ENCODE data around the gene ANKS1B. TPM values are rescaled to one million over a fixed set of nuclear protein-coding genes. Genes with fewer than 3 reads are reported as not detected.
"Not testable (repeated sequence)": the region's sequence is repeated elsewhere in the genome, so short reads cannot be mapped to it uniquely, and the experiment has no call there.

The ANKS1B gene
- polyA plus RNA-seq, 4 donors: 3.6 to 4.8 (median 4.0) TPM

DNA sequence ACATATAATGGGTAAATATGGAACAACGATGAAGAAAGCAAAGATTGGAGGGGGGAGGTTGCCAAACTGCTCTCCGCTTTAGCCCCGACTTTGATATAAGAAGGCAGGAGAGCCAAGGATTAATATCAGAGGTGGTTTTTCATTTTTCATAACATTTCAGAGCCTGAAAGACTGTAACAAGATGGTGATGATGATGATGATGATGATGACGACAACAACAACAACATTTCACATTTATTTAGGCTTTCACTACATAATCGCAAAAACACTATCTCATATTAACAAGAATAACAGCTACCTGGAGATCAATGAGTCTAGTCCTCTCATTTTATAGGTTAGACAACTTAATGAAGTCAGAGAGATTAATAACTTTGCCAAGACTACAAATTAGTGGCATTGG lies 86.1 kb downstream of the ANKS1B start:
- DNase-seq (ENCODE audit: low read depth in 4 of 4, low spot score in 2 of 4): no peak

DNA sequence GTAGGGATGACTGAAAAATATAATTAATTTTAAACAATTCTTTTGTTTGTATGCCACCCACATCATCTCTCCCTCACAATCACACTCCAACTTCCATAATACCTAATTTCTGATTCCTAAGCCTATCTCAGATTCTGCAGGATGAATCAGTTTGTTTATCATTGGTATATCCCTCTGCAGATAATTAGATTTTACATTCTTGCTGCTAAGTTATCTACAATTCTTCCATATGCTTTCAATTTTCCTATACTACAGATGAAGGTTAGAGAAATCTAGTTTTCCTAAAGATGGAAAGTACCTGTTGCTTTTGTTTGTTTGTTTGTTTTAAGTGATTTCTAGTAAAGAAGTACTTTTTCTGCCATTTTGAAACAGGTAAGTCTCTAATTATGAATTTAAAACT lies 105.3 kb downstream of the ANKS1B start:
- no peak for DNase-seq (ENCODE audit: low read depth in 4 of 4, low spot score in 2 of 4)

DNA sequence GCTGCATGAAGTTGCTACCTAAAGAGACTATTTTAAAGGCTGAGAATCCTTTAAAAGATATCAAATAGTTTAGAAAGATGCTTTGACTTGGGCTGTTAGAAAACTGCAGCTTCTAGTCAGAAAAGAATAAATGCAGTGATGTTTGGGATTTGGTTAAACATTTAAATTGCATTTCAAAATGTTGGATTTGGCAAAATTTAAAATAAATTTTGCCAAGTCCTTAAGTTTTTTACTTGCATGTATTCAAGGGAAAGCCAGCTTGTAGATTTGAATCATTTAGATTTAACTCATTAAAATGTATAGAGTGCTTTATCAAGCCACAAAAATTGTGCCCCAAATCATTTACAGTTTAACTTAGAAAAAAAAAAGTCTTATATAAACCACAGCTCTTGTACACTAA lies 109.7 kb downstream of the ANKS1B start:
- DNase-seq (ENCODE audit: low read depth in 4 of 4, low spot score in 2 of 4): no peak

DNA sequence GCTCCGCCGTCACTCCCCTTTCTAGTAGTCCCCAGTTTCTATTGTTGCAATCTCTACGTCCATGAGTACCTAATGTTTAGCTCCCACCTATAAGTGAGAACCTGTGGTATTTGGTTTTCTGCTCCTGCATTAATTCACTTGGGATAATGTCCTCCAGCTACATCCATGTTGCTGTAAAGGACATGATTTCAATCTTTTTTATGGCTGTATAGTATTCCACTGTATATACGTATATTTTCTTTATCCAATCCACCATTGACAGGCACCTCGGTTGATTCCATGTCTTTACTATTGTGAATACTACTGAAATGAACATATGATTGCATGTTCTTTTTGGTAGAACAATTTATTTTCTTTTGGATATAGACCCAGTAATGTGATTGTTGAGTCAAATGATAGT lies 114.7 kb downstream of the ANKS1B start:
- no peak for DNase-seq (ENCODE audit: low read depth in 4 of 4, low spot score in 2 of 4)

DNA sequence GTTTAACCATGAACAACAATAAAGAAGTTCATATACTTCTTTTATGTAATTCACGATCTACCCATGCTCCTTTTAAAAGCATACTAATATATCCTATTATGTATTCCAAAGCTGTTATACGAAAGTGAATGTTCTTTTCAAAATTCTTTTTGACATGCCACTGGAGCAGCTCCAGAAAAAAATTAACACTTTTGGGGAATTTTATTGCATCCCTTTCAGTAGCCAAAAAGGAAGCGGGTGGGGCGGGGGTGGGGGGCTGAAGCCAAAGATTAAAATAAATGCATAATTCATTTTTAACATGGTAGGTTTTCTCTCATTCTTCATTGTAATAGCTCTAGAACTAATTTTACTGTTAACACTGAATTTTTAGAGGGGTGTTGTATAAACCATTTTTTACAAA lies 123.0 kb downstream of the ANKS1B start:
- no peak for DNase-seq (ENCODE audit: low read depth in 4 of 4, low spot score in 2 of 4)

DNA sequence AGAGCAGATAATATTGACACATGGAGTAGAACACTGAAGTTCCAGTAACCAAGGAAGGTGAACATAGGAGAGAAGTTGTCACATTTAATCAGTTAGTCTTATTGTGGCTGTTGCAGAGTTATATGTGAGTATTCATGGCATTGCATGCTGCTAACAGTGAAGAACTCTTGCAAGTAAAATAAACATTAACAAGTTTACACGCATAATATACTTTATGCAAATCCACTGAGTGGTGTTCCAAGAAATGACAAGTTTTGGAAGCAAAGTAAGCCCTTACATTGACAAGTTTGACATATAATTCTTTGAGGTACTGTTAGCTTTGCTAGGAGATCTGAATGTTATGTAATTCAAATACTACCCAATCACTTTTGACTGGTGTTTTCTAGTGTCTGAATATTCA lies 125.6 kb downstream of the ANKS1B start:
- DNase-seq (ENCODE audit: low read depth in 4 of 4, low spot score in 2 of 4): no peak

DNA sequence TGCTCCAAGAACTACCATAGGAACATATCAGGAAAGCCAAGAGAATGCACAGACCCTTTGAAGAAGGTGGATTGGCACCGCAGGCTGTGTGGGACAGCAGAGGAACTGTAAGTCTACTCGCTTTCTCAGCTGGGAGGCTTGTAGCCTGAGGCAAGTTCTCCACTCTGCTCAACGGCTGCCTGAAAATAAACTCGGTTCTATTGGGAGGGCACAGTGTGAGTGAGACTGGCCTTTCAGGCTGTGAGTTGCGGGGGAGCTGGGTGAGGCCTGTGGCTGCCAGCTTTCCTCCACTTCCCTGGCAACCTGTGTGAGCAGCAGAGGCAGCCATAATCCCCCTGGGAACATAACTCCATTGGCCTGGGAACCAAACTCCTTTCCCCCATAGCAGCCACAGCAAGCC lies 132.1 kb downstream of the ANKS1B start:
- DNase-seq (ENCODE audit: low read depth in 4 of 4, low spot score in 2 of 4): no peak

DNA sequence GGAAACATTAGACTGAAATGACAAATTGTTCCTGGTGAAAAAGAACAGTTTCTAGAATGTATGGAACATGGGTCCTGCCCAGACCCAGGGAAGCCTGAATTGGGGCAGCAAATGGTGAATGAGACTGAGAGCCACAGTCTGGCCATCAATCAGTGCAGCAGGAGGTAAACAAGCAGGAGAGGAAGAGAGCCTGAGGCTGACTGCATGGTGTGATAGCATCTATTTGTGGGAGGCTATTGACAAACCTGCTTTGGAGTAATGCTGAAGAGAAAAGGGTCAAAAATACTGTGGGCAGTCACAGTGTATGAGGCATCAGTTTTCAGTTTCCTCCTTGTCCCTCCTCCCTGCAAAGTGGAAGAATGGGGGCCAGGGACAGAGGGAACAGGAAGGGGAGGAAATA lies 136.8 kb downstream of the ANKS1B start:
- DNase-seq (ENCODE audit: low read depth in 4 of 4, low spot score in 2 of 4): no peak

DNA sequence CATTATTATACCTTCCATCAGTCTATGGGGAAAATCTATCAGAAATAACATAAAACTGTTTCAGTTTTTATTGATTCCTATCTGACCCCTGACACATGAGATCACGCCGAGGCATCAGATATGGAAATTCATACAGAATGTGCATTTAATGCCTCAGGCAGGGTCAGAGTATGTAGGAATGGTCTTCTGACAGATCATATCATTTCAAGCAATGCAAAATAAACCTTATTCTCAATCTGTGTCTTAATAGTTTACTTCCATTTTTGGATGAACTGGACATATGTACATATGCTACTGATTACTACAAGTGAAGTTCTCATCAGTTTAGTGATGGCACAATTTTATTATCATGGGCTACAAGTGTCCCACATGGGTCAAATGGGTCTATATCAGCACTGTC lies 150.0 kb downstream of the ANKS1B start:
- no peak for DNase-seq (ENCODE audit: low read depth in 4 of 4, low spot score in 2 of 4)

DNA sequence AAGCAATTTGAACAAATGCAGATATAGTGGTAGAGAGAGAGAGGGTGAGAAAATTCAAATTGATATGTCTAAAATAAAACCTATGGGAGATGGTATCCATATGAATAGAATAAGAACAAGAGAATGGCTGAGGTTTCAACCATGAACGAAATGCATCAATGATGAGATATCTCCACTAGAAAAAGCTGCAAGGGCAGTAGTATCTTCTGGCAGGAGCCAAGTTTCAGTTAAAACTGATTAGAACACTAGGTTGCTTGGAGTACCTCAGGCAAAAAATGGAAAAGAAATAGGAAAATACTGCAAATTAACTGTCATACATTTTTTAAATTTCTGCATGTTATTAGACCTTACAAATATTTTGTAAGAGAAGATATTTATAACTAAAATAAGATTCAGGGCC lies 151.3 kb downstream of the ANKS1B start:
- DNase-seq (ENCODE audit: low read depth in 4 of 4, low spot score in 2 of 4): no peak

DNA sequence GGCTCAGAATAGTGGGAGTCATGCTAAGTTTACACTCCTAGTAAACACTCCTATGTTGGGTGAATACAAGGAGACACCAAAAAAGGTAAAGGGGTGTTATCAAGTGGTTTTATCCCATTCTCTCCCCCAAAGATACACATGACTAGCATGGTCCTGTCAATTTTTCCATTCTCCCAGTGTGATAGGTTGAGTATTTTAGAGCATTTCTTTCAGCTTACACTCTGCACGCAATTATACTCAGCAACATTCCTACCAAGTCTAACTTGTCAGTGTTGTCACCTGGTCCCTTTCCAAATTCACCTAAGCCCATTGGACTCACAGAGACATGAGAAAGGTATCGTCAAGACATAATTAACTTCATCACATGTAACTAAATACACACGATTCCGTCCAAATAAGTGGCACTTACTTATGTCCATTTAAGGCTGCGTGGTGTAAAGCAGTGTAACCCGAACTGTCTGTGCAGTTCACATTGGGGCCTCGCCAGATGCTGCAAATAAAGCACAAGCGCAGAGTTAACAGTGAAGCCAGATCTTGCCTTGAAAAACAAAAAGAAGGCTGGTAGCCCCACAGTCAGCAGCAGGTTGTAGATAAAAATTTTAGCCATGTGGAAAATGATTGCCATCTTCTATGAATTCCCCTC lies 159.7 kb downstream of the ANKS1B start:
- no peak for DNase-seq (ENCODE audit: low read depth in 4 of 4, low spot score in 2 of 4)

DNA sequence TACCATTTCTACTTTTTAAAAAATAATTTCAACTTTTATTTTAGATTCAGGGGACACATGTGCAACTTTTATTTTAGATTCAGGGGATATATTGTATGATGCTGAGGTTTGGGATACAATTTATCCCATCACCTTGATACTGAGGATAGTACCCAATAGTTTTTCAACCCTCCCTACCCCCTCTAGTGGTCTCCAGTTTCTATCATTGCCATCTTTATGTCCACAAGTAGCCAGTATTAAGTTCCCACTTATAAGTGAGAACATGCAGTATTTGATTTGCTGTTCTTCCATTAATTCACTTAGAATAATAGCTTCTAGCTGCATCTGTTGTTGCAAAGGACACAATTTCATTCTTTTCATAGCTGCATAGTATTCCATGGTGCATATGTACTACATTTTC lies 162.5 kb downstream of the ANKS1B start:
- DNase-seq (ENCODE audit: low read depth in 4 of 4, low spot score in 2 of 4): no peak

DNA sequence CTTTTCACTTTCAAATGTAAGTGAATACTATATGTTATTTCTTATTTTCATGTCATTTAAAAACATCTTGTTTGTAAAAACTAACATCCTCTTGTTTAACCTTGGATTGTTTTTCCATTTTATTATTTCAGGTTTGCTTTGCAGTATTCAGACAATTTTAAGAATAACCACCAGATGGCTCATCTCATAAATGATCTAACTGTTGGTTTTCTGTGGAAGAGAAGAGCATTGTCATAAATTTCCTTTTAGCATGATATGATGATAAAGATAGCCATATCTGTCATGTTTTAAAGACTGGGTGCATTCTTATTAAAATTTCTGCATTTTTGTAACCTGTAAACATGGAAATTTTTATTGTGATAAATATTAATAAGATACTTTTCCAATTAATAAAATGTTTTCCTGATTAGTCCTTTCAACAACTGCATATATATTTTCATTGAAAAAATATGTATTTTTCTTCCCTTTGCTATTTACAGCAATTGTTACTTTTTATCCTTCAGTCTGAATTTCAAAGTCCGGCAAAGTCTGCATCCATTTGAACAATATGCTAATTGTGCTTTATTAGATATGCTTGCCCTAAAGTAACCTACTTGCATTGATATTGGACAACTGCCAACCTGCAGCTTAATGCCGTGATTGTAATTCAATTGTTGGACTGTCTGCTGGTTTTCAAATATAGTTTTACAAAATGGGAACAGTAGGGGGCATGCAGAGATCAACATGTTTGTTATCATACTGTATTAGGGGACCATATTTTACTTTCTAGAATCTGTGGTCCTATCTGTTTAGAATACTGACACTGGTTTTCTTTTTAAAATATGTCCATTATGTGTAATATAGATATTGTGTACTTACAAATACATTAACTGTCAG lies 173.8 kb downstream of the ANKS1B start:
- no peak for DNase-seq (ENCODE audit: low read depth in 4 of 4, low spot score in 2 of 4)

DNA sequence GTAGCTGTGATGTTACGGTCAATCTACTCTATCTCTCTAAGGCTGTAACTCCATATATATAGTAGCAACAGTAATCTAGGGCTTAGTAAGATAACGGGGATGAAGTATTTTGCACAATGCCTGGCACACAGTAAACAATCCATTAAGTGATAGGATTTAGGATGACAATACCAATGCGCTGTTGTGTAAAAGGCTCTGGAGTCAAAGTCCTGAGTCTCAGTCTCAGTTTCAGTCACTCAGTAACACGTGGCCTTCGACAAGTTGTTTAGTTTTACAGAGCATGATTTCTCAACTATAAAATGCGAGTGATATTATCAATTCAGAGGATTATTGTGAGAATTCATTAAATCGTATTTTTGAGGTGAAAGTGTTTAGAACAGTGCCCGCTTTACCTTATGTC lies 174.8 kb downstream of the ANKS1B start:
- no peak for DNase-seq (ENCODE audit: low read depth in 4 of 4, low spot score in 2 of 4)

DNA sequence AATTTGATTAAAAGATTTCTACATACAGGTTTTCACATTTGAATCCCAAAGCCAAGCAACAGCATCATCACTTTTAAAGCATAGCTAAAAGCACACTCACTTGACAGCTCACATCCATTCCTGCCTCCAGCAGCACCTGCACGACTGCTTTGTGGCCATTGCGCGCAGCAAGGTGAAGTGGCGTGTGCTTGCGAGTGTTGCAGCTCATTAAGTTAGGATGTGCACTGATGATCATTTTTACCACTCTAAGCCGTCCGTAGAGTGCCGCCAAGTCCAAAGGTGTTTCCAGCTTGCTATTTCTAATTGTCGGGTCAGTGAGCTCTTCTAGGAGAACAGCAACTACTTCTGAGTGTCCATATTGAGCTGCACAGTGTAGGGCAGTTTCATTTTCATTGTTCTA lies 178.4 kb downstream of the ANKS1B start:
- no peak for DNase-seq (ENCODE audit: low read depth in 4 of 4, low spot score in 2 of 4)

DNA sequence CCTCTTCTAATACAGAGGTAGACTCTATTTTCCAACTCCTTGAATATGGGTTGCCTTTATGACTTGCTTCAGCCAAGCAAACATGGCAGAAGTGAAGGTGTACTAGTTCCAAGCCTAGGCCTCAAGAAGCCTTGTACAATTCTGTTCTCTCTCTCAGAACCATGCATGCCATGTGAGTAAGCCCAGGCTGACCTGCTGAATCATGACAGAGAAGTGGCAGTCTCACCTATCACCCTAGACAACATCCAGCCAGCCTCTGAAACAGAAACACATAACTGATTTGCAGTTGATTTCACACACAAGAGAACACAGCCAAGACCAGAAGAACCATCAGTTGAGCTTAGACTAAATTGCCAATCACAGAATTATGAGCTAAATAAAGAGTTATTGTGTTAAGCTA lies 180.0 kb downstream of the ANKS1B start:
- DNase-seq (ENCODE audit: low read depth in 4 of 4, low spot score in 2 of 4): no peak

DNA sequence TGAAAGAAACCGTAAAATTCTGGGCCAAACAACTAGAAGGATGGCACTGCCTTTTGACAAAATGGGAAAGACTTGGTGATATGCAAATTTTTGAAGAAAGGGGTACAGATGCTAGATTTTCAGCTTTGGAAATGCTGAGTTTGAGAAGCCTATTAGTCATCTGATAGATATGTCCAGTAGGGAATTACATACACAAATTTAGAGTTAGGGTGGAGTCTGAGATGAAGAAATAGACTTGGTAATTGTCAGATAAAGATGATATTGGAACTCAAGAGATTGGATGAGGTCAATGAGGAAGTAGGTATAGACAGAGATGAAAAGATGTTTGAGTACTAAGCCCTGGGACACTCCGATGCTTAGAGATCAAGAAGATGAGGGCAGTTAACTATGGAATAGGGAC lies 184.1 kb downstream of the ANKS1B start:
- DNase-seq (ENCODE audit: low read depth in 4 of 4, low spot score in 2 of 4): no peak

DNA sequence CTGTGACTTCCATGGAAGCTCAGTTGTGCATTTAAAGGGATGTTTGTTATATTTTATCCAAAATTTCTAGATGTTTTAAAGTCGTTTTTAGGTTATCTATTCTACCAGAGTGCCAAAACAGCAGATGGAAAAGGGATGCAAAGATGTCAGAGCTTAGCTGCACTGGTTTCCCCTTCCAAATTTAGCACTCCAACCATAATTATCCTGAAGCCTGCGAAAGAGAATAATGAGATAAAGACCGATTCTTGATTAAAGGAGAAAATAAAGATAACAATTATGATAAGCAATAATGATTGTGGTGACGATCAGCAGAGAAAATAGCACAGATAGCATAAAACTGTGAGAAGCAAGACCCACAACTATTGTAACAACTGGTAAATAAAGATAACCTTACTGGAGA lies 186.8 kb downstream of the ANKS1B start:
- not testable (repeated sequence) for DNase-seq (ENCODE audit: low read depth in 4 of 4, low spot score in 2 of 4)

DNA sequence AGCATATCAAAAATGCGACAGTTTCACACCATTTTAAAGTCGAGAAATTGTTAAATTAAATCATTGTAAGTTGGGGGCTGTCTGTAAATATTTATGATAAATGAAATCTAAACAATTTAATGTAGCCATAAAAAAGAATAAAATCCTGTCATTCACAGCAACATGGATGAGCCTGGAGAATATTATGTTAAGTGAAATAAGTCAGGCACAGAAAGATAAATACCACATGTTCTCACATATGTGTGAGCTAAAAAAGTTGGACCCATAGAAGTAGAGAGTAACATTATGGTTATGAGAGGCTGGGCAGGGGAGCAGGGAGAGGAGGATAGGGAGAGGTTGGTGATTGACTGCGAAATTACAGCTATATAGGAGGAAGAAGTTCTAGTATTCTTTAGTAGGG lies 201.3 kb downstream of the ANKS1B start:
- no peak for DNase-seq (ENCODE audit: low read depth in 4 of 4, low spot score in 2 of 4)

DNA sequence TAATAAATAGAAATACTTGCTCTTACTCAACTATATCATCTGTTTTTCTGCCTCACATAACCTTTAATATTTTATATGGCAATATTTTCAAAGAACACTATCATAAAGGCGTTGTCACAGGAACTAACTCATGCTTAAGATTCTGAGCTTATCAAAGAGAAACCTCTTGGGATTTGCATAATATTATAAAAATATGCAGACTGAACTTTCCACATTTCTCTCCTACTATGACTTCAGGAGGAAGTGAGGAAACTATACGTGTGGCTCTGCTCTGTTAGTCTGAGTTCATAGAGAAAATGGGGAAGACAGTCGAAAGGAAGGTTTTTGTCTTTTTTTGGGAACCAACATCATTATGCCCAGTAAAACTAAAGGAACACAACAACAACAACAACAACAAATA lies 212.5 kb downstream of the ANKS1B start:
- DNase-seq (ENCODE audit: low read depth in 4 of 4, low spot score in 2 of 4): no peak

DNA sequence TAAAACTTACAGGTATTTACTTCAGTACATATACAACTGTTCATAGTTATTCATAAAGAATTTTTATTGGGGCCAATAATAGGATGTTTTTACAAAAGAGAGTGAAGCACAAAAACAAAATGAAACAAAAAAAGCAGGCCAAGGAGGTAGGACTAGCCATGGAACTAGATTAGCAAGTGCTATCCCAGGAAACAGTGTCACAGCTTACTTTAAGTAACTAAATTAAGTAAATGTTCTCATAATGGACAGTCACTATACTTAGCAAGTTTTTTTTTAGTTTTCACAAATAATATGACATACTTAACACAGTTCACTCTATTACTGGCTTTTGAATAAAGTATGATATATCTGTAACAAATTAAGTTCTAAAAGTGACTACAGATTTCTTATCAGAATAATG lies 213.1 kb downstream of the ANKS1B start:
- no peak for DNase-seq (ENCODE audit: low read depth in 4 of 4, low spot score in 2 of 4)

DNA sequence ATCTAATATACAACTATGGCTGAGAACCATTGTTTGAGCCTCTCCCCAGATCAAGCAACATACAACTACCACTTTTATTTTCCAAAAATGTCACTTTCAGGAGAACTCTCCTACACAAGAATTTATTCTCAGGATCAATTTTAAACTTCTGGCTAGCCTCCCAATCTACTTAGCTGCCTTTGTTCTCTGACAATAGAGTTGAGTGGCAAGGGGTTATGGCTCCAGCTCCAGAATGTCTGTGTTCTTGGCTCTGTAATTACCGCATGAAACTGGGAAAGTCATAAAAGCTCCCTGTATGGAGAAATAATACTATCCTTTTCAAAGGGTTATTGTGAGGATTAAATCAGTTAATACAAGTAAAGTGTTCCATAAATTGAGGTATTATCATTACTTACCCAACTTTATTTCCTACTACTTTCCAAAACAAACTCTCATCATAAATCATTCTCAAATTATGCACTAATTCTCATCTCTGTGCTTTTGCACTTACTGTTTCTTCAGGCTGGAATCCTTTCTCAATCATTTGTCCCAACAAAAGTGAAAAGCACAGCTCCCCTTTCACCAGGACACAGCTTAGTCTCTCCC lies 215.2 kb downstream of the ANKS1B start:
- DNase-seq (ENCODE audit: low read depth in 4 of 4, low spot score in 2 of 4): no peak

Measured in left renal cortex interstitium (tissue), 4 donors.